Measurements from ENCODE around the gene ITPR2.
"Not testable (repeated sequence)": the region's sequence is repeated elsewhere in the genome, so short reads cannot be mapped to it uniquely, and the experiment has no call there.

The ITPR2 gene

GRCh38 chr12:26654623-26655022 is 178.4 kb downstream of the ITPR2 start:
- DNase-seq = no peak

- peak; percentile 61 for DNase-seq
Measured at GRCh38 chr12:26651566-26652188, 181.3 kb downstream of the ITPR2 start.

GRCh38 chr12:26651036-26651435 is 182.0 kb downstream of the ITPR2 start:
- DNase-seq = no peak

- DNase-seq = no peak
Measured at GRCh38 chr12:26648999-26649398, 184.0 kb downstream of the ITPR2 start.

- DNase-seq = no peak
Measured at GRCh38 chr12:26648584-26648983, 184.4 kb downstream of the ITPR2 start.

- DNase-seq = no peak
Measured at GRCh38 chr12:26648066-26648465, 184.9 kb downstream of the ITPR2 start.

GRCh38 chr12:26647088-26647487 is 185.9 kb downstream of the ITPR2 start:
- DNase-seq = no peak

GRCh38 chr12:26646571-26646970 is 186.4 kb downstream of the ITPR2 start:
- no peak for DNase-seq

- DNase-seq = not testable (repeated sequence)
Measured at GRCh38 chr12:26644376-26644775, 188.6 kb downstream of the ITPR2 start.

GRCh38 chr12:26643532-26644315 is 189.3 kb downstream of the ITPR2 start:
- no peak for DNase-seq

- DNase-seq = no peak
Measured at GRCh38 chr12:26642361-26642760, 190.6 kb downstream of the ITPR2 start.

GRCh38 chr12:26636710-26637328 is 196.2 kb downstream of the ITPR2 start:
- DNase-seq = no peak

- DNase-seq = no peak
Measured at GRCh38 chr12:26633591-26634210, 199.3 kb downstream of the ITPR2 start.

- no peak for DNase-seq
Measured at GRCh38 chr12:26632756-26633155, 200.2 kb downstream of the ITPR2 start.

- no peak for DNase-seq
Measured at GRCh38 chr12:26631846-26632245, 201.1 kb downstream of the ITPR2 start.

GRCh38 chr12:26630546-26631027 is 202.4 kb downstream of the ITPR2 start:
- no peak for DNase-seq

GRCh38 chr12:26629864-26630263 is 203.1 kb downstream of the ITPR2 start:
- no peak for DNase-seq

- DNase-seq = no peak
Measured at GRCh38 chr12:26628234-26628633, 204.8 kb downstream of the ITPR2 start.

GRCh38 chr12:26627335-26627734 is 205.7 kb downstream of the ITPR2 start:
- DNase-seq = no peak

- DNase-seq = no peak
Measured at GRCh38 chr12:26623136-26623535, 209.9 kb downstream of the ITPR2 start.

GRCh38 chr12:26622601-26623000 is 210.4 kb downstream of the ITPR2 start:
- DNase-seq = no peak

GRCh38 chr12:26621932-26622331 is 211.1 kb downstream of the ITPR2 start:
- no peak for DNase-seq

- no peak for DNase-seq
Measured at GRCh38 chr12:26620907-26621306, 212.1 kb downstream of the ITPR2 start.

- no peak for DNase-seq
Measured at GRCh38 chr12:26617513-26617912, 215.5 kb downstream of the ITPR2 start.
